COLO668 (cell line): ENCODE results near the gene RCAN1.
"Not testable (repeated sequence)": the region's sequence is repeated elsewhere in the genome, so short reads cannot be mapped to it uniquely, and the experiment has no call there.

Experiments
- DNase-seq: peaks from one replicate; lab custom pipeline; 2025; ENCODE audit not compliant: unreplicated experiment; lab: John Stamatoyannopoulos, UW

RCAN1 gene

GRCh38 chr21:34570313-34570712 is 44.6 kb downstream of the RCAN1 start:
- no peak for DNase-seq

GRCh38 chr21:34569381-34569979 is 45.4 kb downstream of the RCAN1 start:
- DNase-seq: no peak

DNA sequence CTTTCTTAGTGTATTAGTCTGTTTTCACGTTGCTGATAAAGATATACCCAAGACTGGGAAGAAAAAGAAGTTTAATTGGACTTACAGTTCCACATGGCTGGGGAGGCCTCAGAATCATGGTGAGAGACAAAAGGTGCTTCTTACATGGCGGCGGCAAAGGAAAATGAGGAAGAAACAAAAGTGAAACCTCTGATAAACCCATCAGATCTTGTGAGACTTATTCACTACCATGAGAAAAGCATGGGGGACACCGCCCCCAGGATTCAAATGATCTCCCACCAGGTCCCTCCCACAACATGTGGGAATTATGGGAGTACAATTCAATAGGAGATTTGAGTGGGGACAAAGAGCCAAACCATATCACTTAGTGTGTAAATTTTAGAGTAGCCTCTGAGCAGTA is 46.1 kb downstream of the RCAN1 start:
- not testable (repeated sequence) for DNase-seq

DNA sequence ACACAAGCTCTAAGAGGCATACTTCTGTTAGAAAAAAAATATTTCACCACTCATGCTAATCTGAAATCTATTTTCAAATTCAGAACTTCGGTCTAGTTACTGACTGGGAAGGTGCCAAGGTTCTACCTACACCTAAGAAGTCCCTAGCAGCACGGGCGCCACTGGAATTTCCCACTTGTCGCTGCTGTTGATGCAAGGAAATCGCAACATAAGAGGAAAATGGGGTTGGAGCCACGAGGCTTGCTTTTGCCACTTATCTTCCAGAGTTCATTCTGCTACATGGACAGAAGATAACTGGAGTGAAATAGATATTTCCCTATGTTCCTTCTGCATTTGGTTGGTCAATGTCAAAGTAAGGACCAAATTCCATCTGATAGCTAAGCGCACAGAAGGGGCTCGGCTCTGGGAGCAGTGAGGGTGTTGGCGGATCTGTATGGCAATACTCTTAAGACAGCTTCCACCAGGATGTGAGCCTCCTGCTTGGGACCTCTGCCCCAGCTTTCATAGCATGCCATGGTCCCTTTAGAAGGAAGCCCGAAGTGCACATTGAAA is 47.2 kb downstream of the RCAN1 start:
- DNase-seq: no peak

- DNase-seq: no peak
Measured at GRCh38 chr21:34565238-34565637, 49.7 kb downstream of the RCAN1 start.

GRCh38 chr21:34563370-34563769 is 51.5 kb downstream of the RCAN1 start:
- not testable (repeated sequence) for DNase-seq

- no peak for DNase-seq
Measured at GRCh38 chr21:34561806-34562205, 53.1 kb downstream of the RCAN1 start.

DNA sequence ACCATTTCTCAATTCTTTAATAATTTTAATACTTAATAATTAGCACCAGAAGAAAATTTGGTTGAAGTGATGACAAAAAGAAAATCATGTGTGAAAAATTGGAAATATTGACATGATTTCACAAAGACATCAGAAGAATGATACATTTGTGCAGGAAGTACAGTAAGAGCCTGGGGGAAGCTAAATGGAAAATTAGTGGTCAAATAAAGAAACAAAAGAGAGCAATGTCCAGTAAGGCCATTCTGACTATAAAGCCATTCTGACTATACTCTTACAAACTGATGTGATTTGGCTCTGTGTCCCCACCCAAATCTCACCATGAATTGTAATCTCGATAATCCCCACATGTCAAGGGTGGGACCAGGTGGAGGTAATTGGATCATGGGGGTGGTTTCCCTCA is 54.3 kb downstream of the RCAN1 start:
- DNase-seq: no peak

- no peak for DNase-seq
Measured at GRCh38 chr21:34560021-34560420, 54.9 kb downstream of the RCAN1 start.

- DNase-seq: no peak
Measured at GRCh38 chr21:34559089-34559631, 55.8 kb downstream of the RCAN1 start.

- DNase-seq: no peak
Measured at GRCh38 chr21:34558166-34558565, 56.7 kb downstream of the RCAN1 start.

GRCh38 chr21:34557261-34557660 is 57.7 kb downstream of the RCAN1 start:
- DNase-seq: no peak

DNA sequence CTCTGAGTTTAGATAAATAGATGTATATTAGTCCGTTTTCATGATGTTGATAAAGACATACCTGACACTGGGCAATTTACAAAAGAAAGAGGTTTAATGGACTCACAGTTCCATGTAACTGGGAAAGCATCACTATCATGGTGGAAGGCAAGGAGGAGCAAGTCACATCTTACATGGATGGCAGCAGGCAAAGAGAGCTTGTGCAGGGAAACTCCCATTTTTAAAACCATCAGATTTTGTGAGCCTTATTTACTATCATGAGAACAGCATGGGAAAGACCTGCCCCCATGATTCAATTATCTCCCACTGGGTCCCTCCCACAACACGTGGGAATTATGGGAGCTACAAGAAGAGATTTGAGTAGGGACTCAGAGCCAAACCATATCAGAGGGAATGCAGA is 60.2 kb downstream of the RCAN1 start:
- not testable (repeated sequence) for DNase-seq

- no peak for DNase-seq
Measured at GRCh38 chr21:34554227-34554626, 60.7 kb downstream of the RCAN1 start.

DNA sequence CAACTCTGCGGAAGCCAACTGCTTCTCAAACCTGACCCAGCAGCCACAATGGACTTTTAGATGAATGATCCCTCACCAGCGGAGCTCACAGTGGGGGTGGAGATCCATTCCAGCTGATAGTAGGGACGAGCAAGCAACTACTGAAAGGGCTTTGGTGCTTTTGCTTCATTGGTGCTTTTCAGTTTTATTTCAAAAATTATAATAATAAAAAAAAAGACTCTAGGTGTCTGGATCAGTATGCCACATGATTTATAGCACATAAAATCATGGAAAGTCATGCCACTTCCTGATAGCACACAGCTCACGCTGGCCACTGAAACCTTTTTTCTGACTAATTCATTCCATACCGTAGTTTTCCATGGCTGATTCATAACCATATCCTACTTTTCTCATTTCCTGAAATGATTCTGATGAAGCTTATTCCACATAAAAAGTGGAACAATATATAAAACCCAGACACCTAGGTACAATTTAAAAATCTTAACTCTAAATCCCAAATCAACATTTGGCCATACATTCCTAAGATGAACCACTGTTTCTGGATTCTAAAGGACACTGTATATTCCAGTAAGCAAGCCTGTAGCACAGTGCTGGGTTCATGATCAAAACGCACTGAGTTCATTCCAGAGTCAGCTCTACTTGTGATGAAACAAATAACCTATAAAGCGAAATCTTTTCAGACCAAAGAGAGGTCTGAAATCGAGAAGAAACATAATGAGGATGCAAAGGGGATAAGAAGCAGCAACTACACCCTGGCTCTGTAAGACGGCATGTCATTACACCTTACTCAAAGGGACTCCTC is 61.6 kb downstream of the RCAN1 start:
- DNase-seq: no peak

DNA sequence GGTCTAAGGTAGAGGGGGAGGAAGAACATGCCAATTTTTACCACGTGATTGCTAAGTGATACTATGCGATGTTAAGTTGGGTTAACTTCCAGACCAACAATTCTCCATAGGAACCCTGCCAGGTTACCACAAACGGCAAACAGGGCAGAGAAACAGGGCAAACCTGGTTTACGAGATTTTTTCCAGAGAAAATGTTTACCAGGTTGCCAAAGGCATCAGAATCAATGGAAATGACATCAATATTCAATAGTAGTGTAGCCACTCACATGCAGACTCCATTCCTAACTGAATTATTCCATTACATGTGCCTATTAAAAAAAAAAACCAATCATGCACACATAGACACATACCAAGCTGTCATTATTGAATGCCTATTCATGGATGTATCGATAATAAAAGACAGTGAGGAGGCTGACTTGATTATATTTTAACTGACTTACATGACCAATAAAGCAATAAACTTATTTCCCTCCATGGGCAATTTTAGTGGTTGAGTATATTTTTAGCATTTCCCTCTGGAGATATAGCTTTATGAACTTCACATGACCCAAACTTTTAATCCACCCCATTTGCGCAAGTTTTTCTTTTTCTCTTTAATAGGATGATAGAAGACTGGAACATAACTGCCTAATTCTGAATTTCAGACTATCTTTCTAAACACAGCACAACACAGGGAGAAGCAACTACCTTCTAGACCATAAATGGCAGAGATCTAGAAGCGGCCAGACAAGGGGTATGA is 62.4 kb downstream of the RCAN1 start:
- DNase-seq: no peak

GRCh38 chr21:34550182-34550799 is 64.6 kb downstream of the RCAN1 start:
- no peak for DNase-seq

DNA sequence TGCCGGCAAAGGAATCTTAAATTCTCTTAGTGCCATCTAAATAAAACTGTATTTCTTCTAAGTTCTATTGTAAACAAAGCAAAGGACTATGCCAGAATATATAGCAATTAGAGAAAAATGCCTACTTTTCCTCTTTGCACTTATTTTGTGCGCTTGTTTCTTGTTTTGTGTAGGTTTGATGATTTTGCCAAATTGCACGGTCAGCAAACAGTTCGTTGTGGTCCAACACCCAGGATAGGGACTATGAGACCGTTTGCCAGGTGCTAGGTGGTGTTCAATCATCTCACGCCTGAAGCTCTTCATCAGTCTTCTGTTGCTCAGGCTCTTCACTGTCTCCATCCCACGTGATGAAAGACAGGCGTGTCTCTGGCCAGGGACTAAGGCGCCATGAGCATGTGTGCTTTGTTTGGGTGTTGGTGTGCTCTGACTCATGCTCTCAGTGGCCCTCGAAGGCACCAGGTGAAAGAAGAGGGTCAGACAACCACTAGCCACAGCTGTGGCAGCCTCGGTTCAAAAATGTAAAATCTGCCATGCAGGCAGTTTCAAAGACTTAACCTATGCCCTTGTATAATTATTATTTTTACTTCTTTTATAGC is 66.0 kb downstream of the RCAN1 start:
- DNase-seq: peak; percentile 73

GRCh38 chr21:34546542-34546941 is 68.4 kb downstream of the RCAN1 start:
- no peak for DNase-seq

DNA sequence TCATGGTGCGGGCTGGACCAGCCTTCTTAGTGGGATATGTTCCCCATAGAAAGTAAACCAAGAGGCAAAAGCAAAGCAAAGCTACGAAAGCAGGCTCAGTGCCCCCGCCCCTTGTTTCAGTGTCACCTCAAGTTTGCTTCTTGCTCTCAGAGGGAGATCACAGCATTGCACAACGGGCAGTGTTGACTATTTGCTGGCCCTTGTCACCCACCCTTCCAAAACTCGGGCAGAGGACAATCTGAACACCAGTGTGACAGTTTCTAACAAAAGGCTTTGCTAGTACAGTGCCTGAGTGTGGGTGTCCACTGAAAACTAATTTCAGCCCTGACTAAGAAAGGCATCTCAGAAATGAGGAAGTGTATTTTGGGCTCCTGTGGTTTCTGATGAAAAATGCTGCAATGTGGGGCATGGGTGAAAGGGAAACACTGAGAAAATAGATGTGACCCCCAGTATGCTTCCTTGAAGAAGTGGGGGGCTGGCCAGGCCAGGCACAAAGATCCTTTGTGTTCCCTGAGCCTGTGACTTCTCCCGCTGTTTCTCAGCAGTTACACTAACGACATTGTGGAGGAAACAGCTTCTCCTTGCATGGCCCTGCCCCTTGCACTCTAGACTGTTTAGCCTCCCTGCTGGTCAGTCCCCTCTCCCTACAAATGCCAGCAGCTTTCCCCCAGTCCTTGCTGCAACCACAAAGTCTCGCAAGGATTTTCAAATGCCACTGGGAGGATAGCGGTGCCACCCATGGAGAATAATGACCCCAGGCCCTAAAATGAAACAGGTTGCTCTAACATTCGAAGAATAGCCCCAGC is 69.6 kb downstream of the RCAN1 start:
- DNase-seq: no peak
